ENCODE measurements around the gene PLAAT1.

DNA sequence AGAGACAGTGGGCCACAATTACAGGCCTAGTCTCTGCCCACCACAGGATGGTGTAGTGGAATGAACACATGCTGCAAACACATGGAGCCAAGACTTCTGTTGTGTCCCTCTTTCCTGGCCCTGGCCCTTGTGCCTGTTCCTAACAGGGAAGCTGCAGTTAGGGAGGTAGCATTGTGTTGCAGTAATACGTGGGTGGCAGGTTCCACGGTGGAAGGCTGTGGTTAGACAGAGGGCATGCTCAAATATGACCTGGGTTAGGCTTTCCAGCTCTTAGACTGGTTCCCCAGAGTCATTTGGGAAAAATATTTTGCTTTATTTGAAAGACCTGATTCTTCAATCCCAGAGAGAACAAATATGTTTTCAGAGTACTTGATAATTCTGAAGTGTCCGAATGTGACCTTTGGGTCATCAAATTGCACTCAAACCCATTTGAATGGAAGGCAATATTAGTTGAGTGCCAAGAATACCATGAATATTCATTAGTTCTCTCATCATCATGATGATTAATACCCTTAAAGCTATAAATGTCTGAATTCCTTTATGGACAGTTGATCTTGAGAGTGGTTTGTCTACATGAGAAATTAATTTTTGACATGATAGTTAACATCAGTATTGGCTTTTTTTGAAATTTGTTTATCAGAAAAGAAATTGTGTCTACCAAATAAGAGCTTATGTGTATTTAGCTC, 28.5 kb downstream of the PLAAT1 start:
- no peak for TF ChIP-seq POLR2A (IDR thresholded peaks at IDR 0.05; ENCODE audit: low read depth, low read length)
- no peak for TF ChIP-seq POLR2AphosphoS5 (IDR thresholded peaks at IDR 0.05; ENCODE audit: low read depth, low read length)
- TF ChIP-seq TAF1 (IDR thresholded peaks at IDR 0.05; ENCODE audit: borderline replicate concordance, low read depth, low read length) = no peak

Measured in GM12892 (cell line).